Activated naive CD8-positive, alpha-beta T cell treated with anti-CD3 and anti-CD28 coated beads, Interleukin-2, amount 50 U/mL, for 16 hours (primary cell): ENCODE results near the gene STAG2.
"Not testable (repeated sequence)": the region's sequence is repeated elsewhere in the genome, so short reads cannot be mapped to it uniquely, and the experiment has no call there.

Experiments
- DNase-seq: peaks from one replicate; pipeline ENCODE4 v3.0.0-alpha.2; 2020; ENCODE audit warnings: low read depth, low spot score

The STAG2 gene

GRCh38 chrX:123961268-123962005, at the start of gene STAG2:
TSS of gene STAG2 (plus strand) at chrX:123961706. CDS start at chrX:124022628, 60,922 bp downstream.
- DNase-seq: peak; percentile 29

- DNase-seq: no peak
Observed at GRCh38 chrX:123917069-123917468, 44.4 kb upstream of the STAG2 start.

GRCh38 chrX:123918106-123918721, 43.3 kb upstream of the STAG2 start:
- no peak for DNase-seq

- DNase-seq: no peak
Observed at GRCh38 chrX:123920105-123920785, 41.3 kb upstream of the STAG2 start.

GRCh38 chrX:123923211-123923610, 38.3 kb upstream of the STAG2 start:
- DNase-seq: no peak

- DNase-seq: no peak
Observed at GRCh38 chrX:123924186-123924585, 37.3 kb upstream of the STAG2 start.

- no peak for DNase-seq
Observed at GRCh38 chrX:123927845-123928244, 33.7 kb upstream of the STAG2 start.

- not testable (repeated sequence) for DNase-seq
Observed at GRCh38 chrX:123932055-123932454, 29.5 kb upstream of the STAG2 start.

- DNase-seq: no peak
Observed at GRCh38 chrX:123943074-123943473, 18.4 kb upstream of the STAG2 start.

- no peak for DNase-seq
Observed at GRCh38 chrX:123943488-123943887, 18.0 kb upstream of the STAG2 start.

GRCh38 chrX:123949846-123950245, 11.7 kb upstream of the STAG2 start:
- DNase-seq: no peak

- DNase-seq: no peak
Observed at GRCh38 chrX:123959281-123960063, 2.0 kb upstream of the STAG2 start.

- no peak for DNase-seq
Observed at GRCh38 chrX:123960956-123961267, 594 bp upstream of the STAG2 start.

GRCh38 chrX:123962006-123962467, 531 bp downstream of the STAG2 start:
- DNase-seq: no peak

GRCh38 chrX:123962794-123963373, 1.4 kb downstream of the STAG2 start:
- peak; percentile 67 for DNase-seq

- DNase-seq: no peak
Observed at GRCh38 chrX:123964156-123964834, 2.8 kb downstream of the STAG2 start.

GRCh38 chrX:123965712-123966111, 4.2 kb downstream of the STAG2 start:
- DNase-seq: no peak

GRCh38 chrX:123967497-123967896, 6.0 kb downstream of the STAG2 start:
- no peak for DNase-seq

GRCh38 chrX:123968383-123969050, 7.0 kb downstream of the STAG2 start:
- no peak for DNase-seq

GRCh38 chrX:123971982-123972381, 10.5 kb downstream of the STAG2 start:
- no peak for DNase-seq
